Spleen (tissue), 7 donors: ENCODE measurements around the gene SLC26A3.

Source experiments
- POLR2A ChIP-seq, 3 donors: fragments of 450-650 bp; IDR thresholded peaks; one replicate each; pipeline ENCODE4 v1.5.1; 2017; ENCODE audit warnings: antibody characterized with exemption in 3 of 3, mild to moderate bottlenecking in 1 of 3
- TF ChIP-seq, protein P1 (sequence below), 11 experiments: fragments of 200-600 bp in 7 of 11; fragments of 450-650 bp in 4 of 11; sonication (generic) in 4 of 11; IDR thresholded peaks in 8 of 11; conservative IDR thresholded peaks in 3 of 11; 1 replicate in 7 of 11; 2 replicates in 4 of 11; pipeline versions ENCODE4 v1.4.0 to v1.8.0; 2016 to 2021; ENCODE audit warnings: antibody characterized with exemption in 11 of 11, inconsistent platforms in 4 of 11, mild to moderate bottlenecking in 1 of 11
- donor health status: DM: no; HTN: no; CAD: no; lungs with moderate emphysema.
- donor health status: DM: no; HTN: no; CAD: no.
- donor health status: DM: no; HTN: no; CAD: no.

- TF ChIP-seq, protein P1, sequence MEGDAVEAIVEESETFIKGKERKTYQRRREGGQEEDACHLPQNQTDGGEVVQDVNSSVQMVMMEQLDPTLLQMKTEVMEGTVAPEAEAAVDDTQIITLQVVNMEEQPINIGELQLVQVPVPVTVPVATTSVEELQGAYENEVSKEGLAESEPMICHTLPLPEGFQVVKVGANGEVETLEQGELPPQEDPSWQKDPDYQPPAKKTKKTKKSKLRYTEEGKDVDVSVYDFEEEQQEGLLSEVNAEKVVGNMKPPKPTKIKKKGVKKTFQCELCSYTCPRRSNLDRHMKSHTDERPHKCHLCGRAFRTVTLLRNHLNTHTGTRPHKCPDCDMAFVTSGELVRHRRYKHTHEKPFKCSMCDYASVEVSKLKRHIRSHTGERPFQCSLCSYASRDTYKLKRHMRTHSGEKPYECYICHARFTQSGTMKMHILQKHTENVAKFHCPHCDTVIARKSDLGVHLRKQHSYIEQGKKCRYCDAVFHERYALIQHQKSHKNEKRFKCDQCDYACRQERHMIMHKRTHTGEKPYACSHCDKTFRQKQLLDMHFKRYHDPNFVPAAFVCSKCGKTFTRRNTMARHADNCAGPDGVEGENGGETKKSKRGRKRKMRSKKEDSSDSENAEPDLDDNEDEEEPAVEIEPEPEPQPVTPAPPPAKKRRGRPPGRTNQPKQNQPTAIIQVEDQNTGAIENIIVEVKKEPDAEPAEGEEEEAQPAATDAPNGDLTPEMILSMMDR (IDR thresholded peaks at IDR 0.05 in 8 of 11, conservative IDR thresholded peaks at IDR 0.05 in 3 of 11) = no peak
- no peak for TF ChIP-seq POLR2A (IDR thresholded peaks at IDR 0.05)
Measured at GRCh38 chr7:107779647-107780099, 23.4 kb downstream of the SLC26A3 start.
